HepG2 (cell line): Measurements from ENCODE around the gene HOXA11. TPM values are rescaled to one million over a fixed set of nuclear protein-coding genes. Genes with fewer than 3 reads are reported as not detected.

Experiments used
- ATAC-seq: fragments of 200-7000 bp; cut with Tn5 transposase; 3 replicates; pipeline ENCODE4 v1.9.1; 2020; ENCODE audit warnings: mild to moderate bottlenecking, moderate library complexity
- BruUV-seq: library from RNA; stranded (reverse); fragments of 400-500 nt; replicated peaks from 2 replicates; lab custom pipeline; 2021; lab: Mats Ljungman, UMichigan
- CTCF ChIA-PET: fragments of 300-600 bp; formaldehyde crosslinking; extraction: SDS; loops from one replicate; lab custom pipeline; 2021; ENCODE audit warnings: low total read pairs, inconsistent platforms, low intra/inter-chr PET ratio; lab: Yijun Ruan, JAX
- POLR2A ChIA-PET: fragments of 350-600 bp; sonication (Branson Sonifier 250); formaldehyde crosslinking; loops from one replicate; lab custom pipeline; 2020; ENCODE audit warnings: antibody characterized with exemption, inconsistent platforms; lab: Yijun Ruan, JAX
- DNase-seq: peaks from one replicate; pipeline ENCODE4 v3.0.0-alpha.2; 2015; ENCODE audit warnings: low spot score
- FAIRE-seq: peaks from 3 replicates; lab custom pipeline; 2011; peaks lifted over from hg19 to GRCh38; lab: Jason Lieb, UNC
- H2AFZ ChIP-seq: one replicate; pipeline ENCODE4 v1.6.1; 2011; ENCODE audit warnings: low read length, inconsistent platforms
- H3K27ac ChIP-seq: fragments of 300-600 bp; 3 replicates; pipeline ENCODE4 v1.8.0; 2011; ENCODE audit warnings: mixed run types, mild to moderate bottlenecking, mixed read lengths, low read length, inconsistent platforms; ENCODE audit not compliant: insufficient read depth; ENCODE audit errors: extremely low read length
- H3K27me3 ChIP-seq, 2 experiments: fragments of 200-600 bp in 1 of 2; 2 replicates in 1 of 2; 3 replicates in 1 of 2; pipeline versions ENCODE4 v1.6.0 to v1.8.0; 2011; ENCODE audit warnings: low read length in 2 of 2, mild to moderate bottlenecking in 2 of 2, moderate library complexity in 2 of 2, inconsistent platforms in 1 of 2; ENCODE audit not compliant: insufficient read depth in 2 of 2, control insufficient read depth in 1 of 2
- H3K36me3 ChIP-seq, 2 experiments: fragments of 200-600 bp in 1 of 2; replicated peaks in 1 of 2; 2 replicates in 1 of 2; 3 replicates in 1 of 2; pipeline versions ENCODE4 v1.5.1 to v1.8.0; 2011; ENCODE audit warnings: low read length in 2 of 2, inconsistent platforms in 1 of 2; ENCODE audit not compliant: insufficient read depth in 2 of 2, control insufficient read depth in 1 of 2
- H3K4me1 ChIP-seq: 2 replicates; pipeline ENCODE4 v1.5.1; 2012; ENCODE audit warnings: low read length, inconsistent platforms; ENCODE audit not compliant: insufficient read depth
- H3K4me2 ChIP-seq: 2 replicates; pipeline ENCODE4 v1.6.0; 2011; ENCODE audit warnings: low read depth, low read length, inconsistent platforms
- H3K4me3 ChIP-seq, 3 experiments: fragments of 200-600 bp in 1 of 3; sonication (generic), shearing (Covaris generic) in 1 of 3; replicated peaks in 1 of 3; 2 replicates each; pipeline ENCODE4 v1.5.1; 2011 to 2016; ENCODE audit warnings: low read length in 3 of 3, inconsistent platforms in 2 of 3, low read depth in 2 of 3, mild to moderate bottlenecking in 2 of 3, control low read depth in 1 of 3, mixed read lengths in 1 of 3; ENCODE audit not compliant: insufficient read depth in 1 of 3
- H3K79me2 ChIP-seq: one replicate; pipeline ENCODE4 v1.6.1; 2011; ENCODE audit warnings: low read length, inconsistent platforms; ENCODE audit not compliant: insufficient read depth
- H3K9ac ChIP-seq: 2 replicates; pipeline ENCODE4 v1.6.0; 2011; ENCODE audit warnings: mild to moderate bottlenecking, low read depth, low read length, inconsistent platforms; ENCODE audit not compliant: insufficient read depth
- H3K9me3 ChIP-seq: 2 replicates; pipeline ENCODE4 v1.5.1; 2012; ENCODE audit warnings: mild to moderate bottlenecking, low read length
- H4K20me1 ChIP-seq: 2 replicates; pipeline ENCODE4 v1.6.0; 2011; ENCODE audit warnings: inconsistent platforms, mild to moderate bottlenecking, low read length, moderate library complexity; ENCODE audit not compliant: insufficient read depth
- ELF1 ChIP-seq: sonication (generic); formaldehyde crosslinking; IDR thresholded peaks from 2 replicates; pipeline ENCODE4 v1.4.0; 2020; ENCODE audit warnings: missing genetic modification reagents
- GPN1 ChIP-seq: sonication (generic); formaldehyde crosslinking; IDR thresholded peaks from 2 replicates; pipeline ENCODE4 v1.5.1; 2020; ENCODE audit warnings: missing genetic modification reagents, borderline replicate concordance
- MEIS2 ChIP-seq: sonication (generic); formaldehyde crosslinking; IDR thresholded peaks from 2 replicates; pipeline ENCODE4 v1.9.0; 2021; ENCODE audit warnings: mild to moderate bottlenecking, missing genetic modification reagents
- SALL1 ChIP-seq: sonication (generic); formaldehyde crosslinking; IDR thresholded peaks from 2 replicates; pipeline ENCODE4 v1.8.0; 2022; ENCODE audit warnings: mild to moderate bottlenecking, missing genetic modification reagents
- SMAD1 ChIP-seq: sonication (generic); formaldehyde crosslinking; IDR thresholded peaks from 2 replicates; pipeline ENCODE4 v1.4.0; 2020; ENCODE audit warnings: missing genetic modification reagents, low read depth, mild to moderate bottlenecking, borderline replicate concordance
- SOX6 ChIP-seq, 2 experiments: fragments of 450-650 bp in 1 of 2; sonication (generic) in 1 of 2; formaldehyde crosslinking in 1 of 2; IDR thresholded peaks; 2 replicates each; pipeline versions ENCODE4 v1.4.0 to v1.6.1; 2017 to 2020; ENCODE audit warnings: antibody characterized with exemption in 1 of 2, mild to moderate bottlenecking in 1 of 2, missing genetic modification reagents in 1 of 2
- TCF12 ChIP-seq, 2 experiments: fragments of 450-650 bp in 1 of 2; sonication (generic) in 1 of 2; formaldehyde crosslinking in 1 of 2; IDR thresholded peaks; 2 replicates each; pipeline versions ENCODE4 v1.6.1 to v1.8.0; 2017 to 2022; ENCODE audit warnings: antibody characterized with exemption in 1 of 2, mild to moderate bottlenecking in 1 of 2, missing genetic modification reagents in 1 of 2, moderate library complexity in 1 of 2
- ZNF713 ChIP-seq: sonication (generic); formaldehyde crosslinking; IDR thresholded peaks from 2 replicates; pipeline ENCODE4 v1.4.0; 2020; ENCODE audit warnings: mild to moderate bottlenecking, missing genetic modification reagents
- ZNF766 ChIP-seq: sonication (generic); formaldehyde crosslinking; IDR thresholded peaks from 2 replicates; pipeline ENCODE4 v1.5.0; 2020; ENCODE audit warnings: missing genetic modification reagents, borderline replicate concordance
- ZNF780A ChIP-seq: sonication (generic); formaldehyde crosslinking; IDR thresholded peaks from 2 replicates; pipeline ENCODE4 v1.8.0; 2022; ENCODE audit warnings: mild to moderate bottlenecking, missing genetic modification reagents, moderate library complexity
- ZSCAN5A ChIP-seq: sonication (generic); formaldehyde crosslinking; IDR thresholded peaks from 2 replicates; pipeline ENCODE4 v1.8.0; 2022; ENCODE audit warnings: mild to moderate bottlenecking, missing genetic modification reagents, borderline replicate concordance
- WGBS: methylation state at CpG from one replicate; pipeline ENCODE4 v1.1.6; 2017; ENCODE audit warnings: low lambda C conversion rate; 5-methylcytosine and 5-hydroxymethylcytosine counted together
- in situ Hi-C: cut with HindIII; loops from 2 replicates; pipeline ENCODE4 v1.10.0; 2017; ENCODE audit warnings: low pct_unique_long_range_greater_than_20kb; ENCODE audit not compliant: extremely low pct_ligation_motif_present
- intact Hi-C: fragments of 100-400 bp; cut with micrococcal nuclease; formaldehyde crosslinking; loops from one replicate; pipeline ENCODE4 v1.10.0; 2022; ENCODE audit not compliant: unreplicated experiment
- polyA plus RNA-seq, 8 experiments: library from polyadenylated mRNA; depleted of rRNA in 3 of 8; stranded (reverse) in 7 of 8; unstranded in 1 of 8; fragments of >200 nt; fragmentation: Illumina TruSeq in 4 of 8; extraction: Trizol in 4 of 8; gene quantifications; 2 replicates each; pipeline versions ENCODE4 v1.2.1 to v1.2.3, GENCODE V29; 2011 to 2016; ENCODE audit warnings: low read depth in 4 of 8, missing spikeins in 1 of 8, mixed read lengths in 1 of 8; ENCODE audit not compliant: insufficient read depth in 1 of 8
- total RNA-seq, 5 experiments: library from RNA; depleted of rRNA; stranded (reverse); fragments of >200 nt; fragmentation: Illumina TruSeq; extraction: Trizol; gene quantifications; 2 replicates each; pipeline ENCODE4 v1.2.3, GENCODE V29; 2016; ENCODE audit warnings: low read depth in 1 of 5

HOXA11 gene
- total and polyA plus RNA-seq, 2 of the 13 experiments (the other 11 are each of a cell fraction or from before 2014, with no cell fraction given) = not detected

- Histone ChIP-seq H3K9me3 (no peaks in the 10 kb centered on the region), H3K36me3 (no peaks in the 10 kb centered on the region), H3K4me3 (peak overlapping the region in 1 of 3 experiments; percentile 56; a peak in 1 of 6 replicates), H3K9ac (no peak overlapping the region), H3K79me2 (no peaks in the 10 kb centered on the region), H4K20me1 (no peaks in the 10 kb centered on the region), H3K4me2 (peak overlapping the region; percentile 80), H2AFZ (no peak overlapping the region), H3K27me3 (peaks cover 0 to 80% of the 10 kb centered on the region in 2 experiments), H3K27ac (no peak overlapping the region), H3K4me1 (peaks cover 15% of the 10 kb centered on the region)
- intact Hi-C loops (loop anchor here (5.0 kb wide), 1 partner anchor 812 kb away; no protein-coding TSS in a partner anchor), in situ Hi-C loops (loop anchor here (10.0 kb wide), 1 partner anchor 365 kb away; no protein-coding TSS in a partner anchor)
- ChIA-PET POLR2A (no interaction called here), CTCF (interaction anchor here (2.2 kb wide), 1 partner anchor 711 kb away, joined by 14 read pairs; no protein-coding TSS in a partner anchor)
- WGBS = 27% methylated on average over 8 of the region's 11 CpGs
- BruUV-seq = no TSS peak
- FAIRE-seq (no peak), ATAC-seq (no peak; the same call in 2 of the 3 replicates), DNase-seq (no peak)
- 0 out of 2 replicates have a peak, but pooled peaks have one; percentile 46 for TF ChIP-seq ZNF713 (CRISPR knock-in tag)
- TF ChIP-seq ZSCAN5A (CRISPR knock-in tag) = no peak
Measured at GRCh38 chr7:27209933-27210440, 25.0 kb upstream of the HOXA11 start.

- Histone ChIP-seq H3K36me3 (no peaks in the 10 kb centered on the region), H3K79me2 (no peaks in the 10 kb centered on the region), H3K9me3 (no peaks in the 10 kb centered on the region), H3K4me1 (peaks cover 15% of the 10 kb centered on the region), H3K9ac (no peak overlapping the region), H3K27me3 (peaks cover 5 to 84% of the 10 kb centered on the region in 2 experiments), H4K20me1 (no peaks in the 10 kb centered on the region), H3K4me3 (no peak overlapping the region), H2AFZ (no peak overlapping the region)
- 66% methylated on average over 4 of the region's 4 CpGs for WGBS
- BruUV-seq = no TSS peak
- no peak for DNase-seq
- intact Hi-C loops (no loop called here), in situ Hi-C loops (loop anchor here (10.0 kb wide), 1 partner anchor 366 kb away; no protein-coding TSS in a partner anchor)
- FAIRE-seq = no peak
- ChIA-PET CTCF (no interaction called here), POLR2A (no interaction called here)
- TF ChIP-seq ZNF766 = no peak
- no peak for TF ChIP-seq ELF1 (CRISPR knock-in tag)
- no peak for TF ChIP-seq SMAD1 (CRISPR knock-in tag)
- no peak for TF ChIP-seq ZNF780A (CRISPR knock-in tag)
- no peak for TF ChIP-seq SOX6 (IDR thresholded peaks at IDR 0.05)
- TF ChIP-seq SOX6 (CRISPR knock-in tag; IDR thresholded peaks at IDR 0.05) = no peak
- no peak for TF ChIP-seq MEIS2 (CRISPR knock-in tag)
- TF ChIP-seq SALL1 = no peak
- no peak for TF ChIP-seq TCF12 (IDR thresholded peaks at IDR 0.05)
- TF ChIP-seq TCF12 (CRISPR knock-in tag; IDR thresholded peaks at IDR 0.05) = no peak
- no peak for TF ChIP-seq GPN1 (CRISPR knock-in tag)
- TF ChIP-seq, all 625 proteins: peak for 0
- Histone ChIP-seq H3K27ac (no peak overlapping the region), H3K4me2 (no peak overlapping the region)
- ATAC-seq = no peak
Measured at GRCh38 chr7:27208998-27209397, 24.0 kb upstream of the HOXA11 start.
